ENCODE data around the gene PPP3CA. TPM values are rescaled to one million over a fixed set of nuclear protein-coding genes. Genes with fewer than 3 reads are reported as not detected.
"Not testable (repeated sequence)": the region's sequence is repeated elsewhere in the genome, so short reads cannot be mapped to it uniquely, and the experiment has no call there.

Gene PPP3CA
- total and polyA plus RNA-seq, 5 donors, result 8.3 to 27.2 (median 18.7) TPM

DNA sequence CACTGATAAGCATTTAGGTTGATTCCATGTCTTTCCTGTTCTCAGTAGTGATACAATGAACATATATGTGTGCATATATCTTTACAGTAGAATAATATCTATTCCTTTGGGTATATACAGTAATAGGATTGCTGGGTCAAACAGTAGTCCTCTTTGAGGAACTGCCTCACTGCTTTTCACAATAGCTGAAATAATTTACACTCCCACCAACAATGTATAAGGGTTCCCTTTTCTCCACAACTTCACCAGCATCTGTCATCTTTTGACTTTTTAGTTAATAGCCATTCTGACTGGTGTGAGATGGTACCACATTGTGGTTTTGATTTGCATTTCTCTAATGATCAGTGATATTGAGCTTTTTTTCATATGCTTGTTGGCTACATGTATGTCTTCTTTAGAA lies 113.2 kb downstream of the PPP3CA start:
- H3K4me1 ChIP-seq (ENCODE audit: control insufficient read depth, insufficient read depth, low read length); H3K27me3 ChIP-seq (ENCODE audit: control insufficient read depth, insufficient read depth); intact Hi-C loops (cut with DNase I); ATAC-seq; H3K4me3 ChIP-seq (ENCODE audit: low read length); H3K9me3 ChIP-seq (ENCODE audit: control insufficient read depth, low read length); H3K27ac ChIP-seq (ENCODE audit: low read length); DNase-seq: not testable (repeated sequence)

DNA sequence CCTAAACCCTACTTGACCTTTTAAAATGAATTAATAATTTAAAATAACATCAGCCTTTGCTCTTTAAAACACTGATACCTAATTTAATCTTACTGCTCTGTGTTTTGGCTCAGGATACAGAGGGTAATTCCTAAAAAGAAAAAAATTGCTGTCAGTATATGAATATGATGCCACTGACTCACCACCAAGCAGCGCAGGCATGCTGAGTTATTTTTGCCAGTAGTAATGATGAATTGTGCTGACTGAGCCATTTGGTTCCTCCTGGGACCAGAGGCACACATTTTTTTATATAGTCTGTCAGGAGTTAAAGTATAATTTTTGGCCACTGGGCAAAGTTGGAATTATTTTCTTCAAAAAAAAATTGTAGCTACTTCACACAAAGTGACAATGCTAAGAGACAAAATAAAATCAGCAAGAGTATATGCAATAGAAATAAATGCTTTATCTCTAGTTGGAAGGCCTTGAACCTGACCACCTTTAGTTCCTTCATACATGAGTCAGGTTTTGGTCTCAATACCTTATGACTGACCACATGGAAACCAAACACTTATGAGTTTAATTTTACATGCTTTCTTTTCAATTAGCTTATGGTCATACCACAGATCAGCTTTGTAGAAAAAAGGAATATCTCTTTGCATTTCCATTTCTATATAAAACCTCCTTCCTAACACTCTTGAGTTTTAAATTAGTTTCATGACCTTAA lies 115.1 kb downstream of the PPP3CA start:
- DNase-seq (peak in 1 of 3 donors; percentile 11), ATAC-seq (peak; percentile 63 to 64)
- 37% methylated on average over 1 of the region's 1 CpG for WGBS
- intact Hi-C loops (cut with DNase I), result no loop called here
- H3K4me1 ChIP-seq (ENCODE audit: control insufficient read depth, insufficient read depth, low read length), result no peaks in the 10 kb centered on the region
- no peaks in the 10 kb centered on the region for H3K9me3 ChIP-seq (ENCODE audit: control insufficient read depth, low read length)
- no peak overlapping the region for H3K4me3 ChIP-seq (ENCODE audit: low read length)
- no peaks in the 10 kb centered on the region for H3K27me3 ChIP-seq (ENCODE audit: control insufficient read depth, insufficient read depth)
- no peak overlapping the region for H3K27ac ChIP-seq (ENCODE audit: low read length)

DNA sequence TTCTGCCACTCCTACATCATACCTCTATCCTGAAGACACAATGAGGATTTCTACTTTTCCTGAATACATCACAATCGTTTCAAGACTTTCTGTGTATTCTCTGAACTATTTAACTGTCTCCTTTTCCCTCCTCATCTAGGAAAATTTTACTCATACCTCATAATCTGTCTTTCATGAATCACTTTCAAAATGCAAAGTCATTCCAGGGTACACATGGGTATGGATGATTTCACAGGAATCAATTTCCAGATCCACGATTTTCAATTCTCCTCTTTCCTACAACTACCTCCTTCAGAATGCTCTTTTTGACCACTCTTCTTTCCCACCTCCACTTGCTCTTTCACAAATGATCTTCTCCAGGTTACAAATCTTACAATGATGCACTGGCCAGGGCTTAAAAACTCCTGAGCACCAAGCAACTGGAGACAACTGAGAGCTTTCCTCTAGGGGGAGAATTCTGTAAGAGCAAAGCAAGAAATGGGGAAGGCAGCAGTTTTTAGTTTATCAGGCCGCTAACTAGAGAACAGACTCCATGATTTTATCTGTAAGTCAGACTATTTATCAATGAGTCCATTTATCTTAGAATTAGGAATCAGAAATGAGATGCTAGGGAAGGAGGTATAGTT lies 116.4 kb downstream of the PPP3CA start:
- H3K9me3 ChIP-seq (ENCODE audit: control insufficient read depth, low read length), result no peaks in the 10 kb centered on the region
- H3K4me3 ChIP-seq (ENCODE audit: low read length), result no peak overlapping the region
- no peak for ATAC-seq
- intact Hi-C loops (cut with DNase I), result no loop called here
- 81% methylated on average over 3 of the region's 3 CpGs for WGBS
- no peaks in the 10 kb centered on the region for H3K27me3 ChIP-seq (ENCODE audit: control insufficient read depth, insufficient read depth)
- H3K27ac ChIP-seq (ENCODE audit: low read length), result no peak overlapping the region
- H3K4me1 ChIP-seq (ENCODE audit: control insufficient read depth, insufficient read depth, low read length), result no peaks in the 10 kb centered on the region
- no peak for DNase-seq

DNA sequence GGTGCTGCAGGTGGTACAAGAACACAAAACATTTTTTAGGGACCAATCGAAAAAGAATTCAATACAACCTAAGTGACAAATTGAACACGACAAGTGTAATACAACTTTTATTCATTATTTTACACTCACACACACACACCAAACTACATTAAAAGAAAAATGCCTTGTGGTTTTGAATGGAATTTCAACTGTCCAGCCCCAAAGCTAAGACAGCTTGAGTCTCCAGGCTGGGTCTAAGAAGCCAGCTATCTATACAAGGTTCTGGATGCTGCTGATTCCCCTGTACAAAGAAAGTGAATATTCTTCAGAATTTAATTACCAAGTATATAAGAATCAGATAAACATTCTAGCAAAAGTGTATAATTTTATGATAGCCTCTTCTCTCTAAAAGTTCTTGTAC lies 118.2 kb downstream of the PPP3CA start:
- no peaks in the 10 kb centered on the region for H3K4me1 ChIP-seq (ENCODE audit: control insufficient read depth, insufficient read depth, low read length)
- WGBS, result 94% methylated on average over 2 of the region's 2 CpGs
- ATAC-seq, result no peak

GRCh38 chr4:101227715-101228114 lies 119.6 kb downstream of the PPP3CA start:
- H3K4me1 ChIP-seq (ENCODE audit: control insufficient read depth, insufficient read depth, low read length), result no peaks in the 10 kb centered on the region
- ATAC-seq, result no peak
- intact Hi-C loops (cut with DNase I), result no loop called here

More for the DNA sequence above, 118.2 kb downstream of the PPP3CA start:
- intact Hi-C loops (cut with DNase I), result no loop called here
- H3K4me3 ChIP-seq (ENCODE audit: low read length), result no peak overlapping the region
- no peak overlapping the region for H3K27ac ChIP-seq (ENCODE audit: low read length)
- DNase-seq, result no peak
- no peaks in the 10 kb centered on the region for H3K9me3 ChIP-seq (ENCODE audit: control insufficient read depth, low read length)
- H3K27me3 ChIP-seq (ENCODE audit: control insufficient read depth, insufficient read depth), result no peaks in the 10 kb centered on the region

GRCh38 chr4:101224358-101225218 lies 122.7 kb downstream of the PPP3CA start:
- Histone ChIP-seq H3K4me1 (ENCODE audit: control insufficient read depth, insufficient read depth, low read length) (no peaks in the 10 kb centered on the region), H3K9me3 (ENCODE audit: control insufficient read depth, low read length) (no peaks in the 10 kb centered on the region), H3K27ac (ENCODE audit: low read length) (no peak overlapping the region), H3K4me3 (ENCODE audit: low read length) (no peak overlapping the region), H3K27me3 (ENCODE audit: control insufficient read depth, insufficient read depth) (no peaks in the 10 kb centered on the region)
- no peak for ATAC-seq
- intact Hi-C loops (cut with DNase I), result no loop called here
- DNase-seq, result no peak
- 67% methylated on average over 4 of the region's 4 CpGs for WGBS

More at GRCh38 chr4:101227715-101228114, 119.6 kb downstream of the PPP3CA start:
- Histone ChIP-seq H3K4me3 (ENCODE audit: low read length) (no peak overlapping the region), H3K27me3 (ENCODE audit: control insufficient read depth, insufficient read depth) (no peaks in the 10 kb centered on the region), H3K9me3 (ENCODE audit: control insufficient read depth, low read length) (no peaks in the 10 kb centered on the region), H3K27ac (ENCODE audit: low read length) (no peak overlapping the region)
- no peak for DNase-seq

DNA sequence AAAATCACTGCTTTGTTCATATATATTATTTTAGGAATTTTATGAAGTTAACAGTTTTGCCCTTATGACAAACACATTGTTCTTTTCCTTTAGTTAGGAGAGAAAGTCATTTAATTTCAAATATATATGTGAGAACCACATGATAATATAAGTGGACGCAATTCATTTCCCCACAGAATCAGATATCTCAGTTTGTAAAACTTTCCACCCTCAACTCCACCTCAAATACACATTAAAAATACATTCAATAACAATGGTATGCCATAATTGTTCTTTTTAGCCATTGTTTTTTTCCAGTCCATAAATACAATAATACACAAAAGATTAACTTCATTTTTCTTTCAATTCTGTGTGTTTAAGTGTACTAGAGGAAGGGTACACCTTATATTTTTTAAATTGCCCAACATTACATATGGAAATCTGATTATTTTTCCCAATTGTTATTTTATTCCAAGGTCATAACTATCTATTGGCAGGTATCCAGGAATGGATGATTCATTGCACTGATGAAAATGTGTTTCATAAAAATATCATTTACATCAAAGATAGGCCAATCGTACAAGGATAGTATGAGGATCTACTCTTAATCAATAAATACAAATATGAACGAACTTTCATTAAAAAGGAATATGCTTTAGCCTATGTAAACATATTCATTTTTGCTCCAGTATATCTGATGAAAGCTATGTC lies 125.0 kb downstream of the PPP3CA start:
- Histone ChIP-seq H3K9me3 (ENCODE audit: control insufficient read depth, low read length) (no peaks in the 10 kb centered on the region), H3K4me3 (ENCODE audit: low read length) (no peak overlapping the region), H3K4me1 (ENCODE audit: control insufficient read depth, insufficient read depth, low read length) (no peaks in the 10 kb centered on the region), H3K27ac (ENCODE audit: low read length) (no peak overlapping the region), H3K27me3 (ENCODE audit: control insufficient read depth, insufficient read depth) (no peaks in the 10 kb centered on the region)
- no peak for DNase-seq
- 58% methylated on average over 3 of the region's 3 CpGs for WGBS
- ATAC-seq, result no peak
- intact Hi-C loops (cut with DNase I), result no loop called here

DNA sequence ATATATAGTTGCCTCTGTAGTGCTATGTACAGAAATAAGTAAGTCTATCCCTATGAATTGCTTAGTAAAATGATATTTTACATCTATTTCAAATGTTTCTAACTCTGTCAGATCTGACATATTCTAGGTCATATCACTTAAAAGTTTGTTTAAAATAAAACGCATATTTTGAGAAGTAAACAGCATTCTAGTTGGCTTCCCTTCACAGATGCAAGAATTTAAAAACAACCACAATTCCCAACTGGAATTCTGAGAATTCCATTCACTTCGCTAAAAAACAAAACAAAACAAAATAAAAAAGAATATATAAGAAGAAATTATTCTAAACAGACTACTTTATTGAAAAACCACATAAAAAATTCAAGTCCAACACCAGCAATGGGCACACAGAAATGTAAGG lies 126.0 kb downstream of the PPP3CA start:
- 66% methylated on average over 2 of the region's 2 CpGs for WGBS
- no peaks in the 10 kb centered on the region for H3K27me3 ChIP-seq (ENCODE audit: control insufficient read depth, insufficient read depth)
- H3K4me3 ChIP-seq (ENCODE audit: low read length), result no peak overlapping the region
- DNase-seq (no peak), ATAC-seq (no peak)
- intact Hi-C loops (cut with DNase I), result no loop called here
- H3K4me1 ChIP-seq (ENCODE audit: control insufficient read depth, insufficient read depth, low read length), result no peaks in the 10 kb centered on the region
- H3K27ac ChIP-seq (ENCODE audit: low read length), result no peak overlapping the region
- no peaks in the 10 kb centered on the region for H3K9me3 ChIP-seq (ENCODE audit: control insufficient read depth, low read length)

DNA sequence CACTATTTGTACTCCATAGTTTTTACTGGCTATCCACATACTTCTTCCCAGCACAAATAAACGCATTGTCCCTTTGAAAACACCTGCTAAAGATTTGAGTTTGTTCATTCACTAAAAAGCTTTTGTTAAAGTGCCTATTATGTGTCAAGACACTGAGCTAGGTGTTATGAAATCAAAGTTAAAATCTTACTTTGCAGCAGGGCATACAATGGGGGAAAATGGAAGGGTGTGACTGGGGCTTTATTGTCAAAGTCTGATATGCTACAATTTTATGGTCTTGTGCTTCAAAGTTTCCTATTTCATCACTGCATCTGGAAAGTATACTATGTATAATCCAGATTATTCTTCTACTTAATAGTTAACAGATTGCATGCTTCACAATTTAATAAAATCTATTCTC lies 128.4 kb downstream of the PPP3CA start:
- no peaks in the 10 kb centered on the region for H3K4me1 ChIP-seq (ENCODE audit: control insufficient read depth, insufficient read depth, low read length)
- 86% methylated on average over 1 of the region's 1 CpG for WGBS
- ATAC-seq (no peak), DNase-seq (no peak)
- no peaks in the 10 kb centered on the region for H3K9me3 ChIP-seq (ENCODE audit: control insufficient read depth, low read length)
- no peaks in the 10 kb centered on the region for H3K27me3 ChIP-seq (ENCODE audit: control insufficient read depth, insufficient read depth)
- no peak overlapping the region for H3K27ac ChIP-seq (ENCODE audit: low read length)
- no peak overlapping the region for H3K4me3 ChIP-seq (ENCODE audit: low read length)
- intact Hi-C loops (cut with DNase I), result no loop called here

DNA sequence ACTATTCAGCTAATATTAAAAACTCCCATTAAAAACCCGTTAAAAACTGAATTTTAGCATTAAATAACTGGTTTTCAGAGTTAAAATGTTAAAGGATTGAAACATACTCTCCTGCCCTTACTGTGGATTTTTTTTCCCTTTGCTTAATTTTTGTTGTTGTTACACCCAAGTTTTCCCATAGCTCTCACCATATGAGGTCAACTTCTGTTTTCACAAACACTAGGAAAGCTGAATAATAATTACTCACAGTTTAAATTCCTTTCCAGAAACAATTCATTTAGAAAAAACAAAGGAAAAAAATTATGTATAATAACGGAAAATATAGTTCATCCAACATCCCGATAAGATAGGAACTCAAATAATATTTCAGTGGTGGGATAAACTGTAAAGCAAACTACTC lies 129.0 kb downstream of the PPP3CA start:
- H3K9me3 ChIP-seq (ENCODE audit: control insufficient read depth, low read length), result no peaks in the 10 kb centered on the region
- intact Hi-C loops (cut with DNase I), result no loop called here
- H3K27me3 ChIP-seq (ENCODE audit: control insufficient read depth, insufficient read depth), result no peaks in the 10 kb centered on the region
- DNase-seq (no peak), ATAC-seq (no peak)
- no peak overlapping the region for H3K27ac ChIP-seq (ENCODE audit: low read length)
- WGBS, result 63% methylated on average over 3 of the region's 3 CpGs
- no peak overlapping the region for H3K4me3 ChIP-seq (ENCODE audit: low read length)
- no peaks in the 10 kb centered on the region for H3K4me1 ChIP-seq (ENCODE audit: control insufficient read depth, insufficient read depth, low read length)
